ENCODE data around the gene REV3L.
A peak's percentile ranks its signal among the peaks of the same experiment; 100 is the strongest.

The REV3L gene

GRCh38 chr6:111283707-111284106 is 199.3 kb downstream of the REV3L start:
- Histone ChIP-seq H3K9me2 (replicated peaks; ENCODE audit: control insufficient read depth, low read length) (no peaks in the 10 kb centered on the region), H3K9me3 (ENCODE audit: control insufficient read depth, insufficient read depth, low read length) (no peaks in the 10 kb centered on the region), H3K27me3 (ENCODE audit: control insufficient read depth, low read length) (no peaks in the 10 kb centered on the region), H3K4me3 (ENCODE audit: low read length) (0 out of 2 replicates have a peak overlapping the region, but pooled peaks have one; percentile 8), H3K4me2 (ENCODE audit: low read length) (peak overlapping the region; percentile 37), H3F3A (ENCODE audit: control insufficient read depth, insufficient read depth) (no peaks in the 10 kb centered on the region), H3K27ac (ENCODE audit: low read depth, low read length) (0 out of 2 replicates have a peak overlapping the region, but pooled peaks have one; percentile 19), H3K36me3 (ENCODE audit: control insufficient read depth, low read length) (peaks cover 27% of the 10 kb centered on the region), H3K79me2 (ENCODE audit: control insufficient read depth, low read length) (no peaks in the 10 kb centered on the region), H4K20me1 (ENCODE audit: control insufficient read depth, insufficient read depth, low read depth, low read length) (no peaks in the 10 kb centered on the region), H3K4me1 (ENCODE audit: control insufficient read depth, low read length) (peaks cover 17% of the 10 kb centered on the region)
- TF ChIP-seq, protein P1, sequence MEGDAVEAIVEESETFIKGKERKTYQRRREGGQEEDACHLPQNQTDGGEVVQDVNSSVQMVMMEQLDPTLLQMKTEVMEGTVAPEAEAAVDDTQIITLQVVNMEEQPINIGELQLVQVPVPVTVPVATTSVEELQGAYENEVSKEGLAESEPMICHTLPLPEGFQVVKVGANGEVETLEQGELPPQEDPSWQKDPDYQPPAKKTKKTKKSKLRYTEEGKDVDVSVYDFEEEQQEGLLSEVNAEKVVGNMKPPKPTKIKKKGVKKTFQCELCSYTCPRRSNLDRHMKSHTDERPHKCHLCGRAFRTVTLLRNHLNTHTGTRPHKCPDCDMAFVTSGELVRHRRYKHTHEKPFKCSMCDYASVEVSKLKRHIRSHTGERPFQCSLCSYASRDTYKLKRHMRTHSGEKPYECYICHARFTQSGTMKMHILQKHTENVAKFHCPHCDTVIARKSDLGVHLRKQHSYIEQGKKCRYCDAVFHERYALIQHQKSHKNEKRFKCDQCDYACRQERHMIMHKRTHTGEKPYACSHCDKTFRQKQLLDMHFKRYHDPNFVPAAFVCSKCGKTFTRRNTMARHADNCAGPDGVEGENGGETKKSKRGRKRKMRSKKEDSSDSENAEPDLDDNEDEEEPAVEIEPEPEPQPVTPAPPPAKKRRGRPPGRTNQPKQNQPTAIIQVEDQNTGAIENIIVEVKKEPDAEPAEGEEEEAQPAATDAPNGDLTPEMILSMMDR (IDR thresholded peaks at IDR 0.05; ENCODE audit: low read depth, low read length, poor library complexity, severe bottlenecking), result no peak
- TF ChIP-seq EZH2phosphoT487 (IDR thresholded peaks at IDR 0.05; ENCODE audit: borderline replicate concordance, low read length), result no peak

DNA sequence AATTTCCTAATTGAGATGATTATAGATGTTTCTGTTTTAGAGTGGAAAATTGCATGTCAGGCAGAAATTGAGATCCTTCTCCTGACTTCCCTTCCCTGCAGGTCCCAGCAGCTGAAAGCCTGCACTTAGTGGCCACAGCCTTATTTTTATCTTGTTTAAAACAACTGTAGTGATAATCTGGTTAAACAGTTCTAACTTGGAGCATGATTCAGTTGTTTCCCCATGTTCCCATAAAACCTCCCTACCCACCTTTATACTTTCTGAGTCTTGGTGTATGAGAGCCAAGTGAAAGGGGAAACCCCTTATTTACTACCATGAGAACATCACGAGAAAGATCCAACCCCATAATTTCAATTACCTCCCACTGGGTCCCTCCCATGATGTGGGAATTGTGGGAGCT is 200.5 kb downstream of the REV3L start:
- Histone ChIP-seq H3K4me1 (ENCODE audit: control insufficient read depth, low read length) (peaks cover 17% of the 10 kb centered on the region), H3K27ac (ENCODE audit: low read depth, low read length) (no peak overlapping the region), H3K4me3 (ENCODE audit: low read length) (no peak overlapping the region), H3K79me2 (ENCODE audit: control insufficient read depth, low read length) (no peaks in the 10 kb centered on the region), H4K20me1 (ENCODE audit: control insufficient read depth, insufficient read depth, low read depth, low read length) (no peaks in the 10 kb centered on the region), H3K27me3 (ENCODE audit: control insufficient read depth, low read length) (no peaks in the 10 kb centered on the region), H3K9me3 (ENCODE audit: control insufficient read depth, insufficient read depth, low read length) (no peaks in the 10 kb centered on the region), H3F3A (ENCODE audit: control insufficient read depth, insufficient read depth) (no peaks in the 10 kb centered on the region), H3K36me3 (ENCODE audit: control insufficient read depth, low read length) (peaks cover 39% of the 10 kb centered on the region), H3K9me2 (replicated peaks; ENCODE audit: control insufficient read depth, low read length) (no peaks in the 10 kb centered on the region), H3K4me2 (ENCODE audit: low read length) (no peak overlapping the region)
- TF ChIP-seq EZH2phosphoT487 (IDR thresholded peaks at IDR 0.05; ENCODE audit: borderline replicate concordance, low read length), result no peak
- TF ChIP-seq, protein P1 (IDR thresholded peaks at IDR 0.05; ENCODE audit: low read depth, low read length, poor library complexity, severe bottlenecking), result no peak

DNA sequence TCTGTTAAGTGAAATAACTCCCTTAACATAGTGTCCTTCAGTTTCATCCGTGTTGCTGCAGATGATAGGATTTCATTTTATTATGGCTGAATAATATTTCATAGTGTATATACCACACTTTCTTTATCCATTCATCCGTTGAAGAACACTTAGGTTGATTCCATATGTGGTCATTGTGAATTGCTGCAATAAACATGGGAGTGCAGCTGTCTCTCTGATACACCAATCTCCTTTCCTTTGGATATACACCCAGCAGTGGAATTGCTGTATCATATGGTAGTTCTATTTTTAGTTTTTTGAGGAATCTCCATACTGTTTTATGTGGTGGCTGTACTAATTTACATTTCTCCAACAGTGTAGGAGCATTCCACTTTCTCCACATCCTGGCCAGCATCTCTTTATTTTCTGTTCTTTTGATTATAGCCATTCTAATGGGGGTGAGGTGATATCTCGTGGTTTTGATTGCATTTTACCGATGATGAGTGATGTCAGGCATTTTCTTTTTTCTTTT is 202.5 kb downstream of the REV3L start:
- no peak overlapping the region for H3K4me2 ChIP-seq (ENCODE audit: low read length)
- H3K9me3 ChIP-seq (ENCODE audit: control insufficient read depth, insufficient read depth, low read length), result no peaks in the 10 kb centered on the region
- peaks cover 57% of the 10 kb centered on the region for H3K36me3 ChIP-seq (ENCODE audit: control insufficient read depth, low read length)
- H4K20me1 ChIP-seq (ENCODE audit: control insufficient read depth, insufficient read depth, low read depth, low read length), result no peaks in the 10 kb centered on the region
- H3K4me3 ChIP-seq (ENCODE audit: low read length), result no peak overlapping the region
- TF ChIP-seq, protein P1 (IDR thresholded peaks at IDR 0.05; ENCODE audit: low read depth, low read length, poor library complexity, severe bottlenecking), result no peak
- no peak for TF ChIP-seq EZH2phosphoT487 (IDR thresholded peaks at IDR 0.05; ENCODE audit: borderline replicate concordance, low read length)
- no peaks in the 10 kb centered on the region for H3F3A ChIP-seq (ENCODE audit: control insufficient read depth, insufficient read depth)
- no peaks in the 10 kb centered on the region for H3K27me3 ChIP-seq (ENCODE audit: control insufficient read depth, low read length)
- H3K79me2 ChIP-seq (ENCODE audit: control insufficient read depth, low read length), result peaks cover 11% of the 10 kb centered on the region; the same call in 1 of the 2 replicates
- H3K4me1 ChIP-seq (ENCODE audit: control insufficient read depth, low read length), result peaks cover 17% of the 10 kb centered on the region
- H3K9me2 ChIP-seq (replicated peaks; ENCODE audit: control insufficient read depth, low read length), result no peaks in the 10 kb centered on the region
- no peak overlapping the region for H3K27ac ChIP-seq (ENCODE audit: low read depth, low read length)
